H9 (cell line): ENCODE data around the gene DPF3. TPM values are rescaled to one million over a fixed set of nuclear protein-coding genes. Genes with fewer than 3 reads are reported as not detected.
A peak's percentile ranks its signal among the peaks of the same experiment; 100 is the strongest.

Source experiments
- DNase-seq: peaks from one replicate; pipeline ENCODE4 v3.0.0-alpha.2; 2017
- H2AFZ ChIP-seq: one replicate; pipeline ENCODE4 v1.6.1; 2013; ENCODE audit warnings: mild to moderate bottlenecking, low read length, control low read depth, moderate library complexity
- H2AK5ac ChIP-seq: 2 replicates; pipeline ENCODE4 v1.6.1; 2013; ENCODE audit warnings: low read length, control low read depth, mixed read lengths; ENCODE audit not compliant: insufficient read length
- H2BK120ac ChIP-seq: one replicate; pipeline ENCODE4 v1.6.1; 2013; ENCODE audit warnings: low read depth, mild to moderate bottlenecking, low read length, control low read depth, inconsistent platforms; ENCODE audit not compliant: poor library complexity, severe bottlenecking
- H2BK12ac ChIP-seq: 2 replicates; pipeline ENCODE4 v1.6.1; 2013; ENCODE audit warnings: low read length, control low read depth, mixed read lengths, low read depth; ENCODE audit not compliant: insufficient read length
- H2BK15ac ChIP-seq: 2 replicates; pipeline ENCODE4 v1.6.1; 2013; ENCODE audit warnings: low read depth, low read length, control low read depth
- H2BK20ac ChIP-seq: one replicate; pipeline ENCODE4 v1.6.1; 2013; ENCODE audit warnings: low read depth, mild to moderate bottlenecking, low read length, control low read depth, inconsistent platforms; ENCODE audit not compliant: poor library complexity, severe bottlenecking
- H2BK5ac ChIP-seq: 2 replicates; pipeline ENCODE4 v1.6.1; 2013; ENCODE audit warnings: low read length, control low read depth, mixed read lengths; ENCODE audit not compliant: insufficient read length
- H3K14ac ChIP-seq: 2 replicates; pipeline ENCODE4 v1.6.1; 2013; ENCODE audit warnings: low read length, control low read depth; ENCODE audit not compliant: insufficient read depth
- H3K18ac ChIP-seq: 2 replicates; pipeline ENCODE4 v1.6.1; 2013; ENCODE audit warnings: low read depth, mild to moderate bottlenecking, mixed read lengths, low read length, control low read depth; ENCODE audit not compliant: insufficient read length
- H3K23ac ChIP-seq: 2 replicates; pipeline ENCODE4 v1.6.1; 2013; ENCODE audit warnings: low read length, control low read depth, mixed read lengths, low read depth; ENCODE audit not compliant: insufficient read length
- H3K23me2 ChIP-seq: 2 replicates; pipeline ENCODE4 v1.6.1; 2013; ENCODE audit warnings: low read depth, mild to moderate bottlenecking, mixed read lengths, low read length, control low read depth; ENCODE audit not compliant: insufficient read length, poor library complexity, severe bottlenecking
- H3K27ac ChIP-seq: 2 replicates; pipeline ENCODE4 v1.5.1; 2013; ENCODE audit warnings: low read length, control low read depth, mixed read lengths, low read depth; ENCODE audit not compliant: insufficient read length
- H3K27me3 ChIP-seq: 2 replicates; pipeline ENCODE4 v1.6.1; 2013; ENCODE audit warnings: low read length, control low read depth, inconsistent platforms; ENCODE audit not compliant: insufficient read depth
- H3K4ac ChIP-seq: 2 replicates; pipeline ENCODE4 v1.6.1; 2013; ENCODE audit warnings: low read depth, mild to moderate bottlenecking, control low read depth, inconsistent platforms, low read length, moderate library complexity
- H3K4me1 ChIP-seq: 2 replicates; pipeline ENCODE4 v1.6.1; 2013; ENCODE audit warnings: low read length, control low read depth, inconsistent platforms; ENCODE audit not compliant: insufficient read depth
- H3K4me2 ChIP-seq: 2 replicates; pipeline ENCODE4 v1.6.1; 2013; ENCODE audit warnings: low read length, control low read depth, mixed read lengths; ENCODE audit not compliant: insufficient read length, insufficient read depth
- H3K56ac ChIP-seq: 2 replicates; pipeline ENCODE4 v1.6.1; 2013; ENCODE audit warnings: low read depth, mild to moderate bottlenecking, mixed read lengths, low read length, control low read depth; ENCODE audit not compliant: insufficient read length
- H3K79me1 ChIP-seq: 2 replicates; pipeline ENCODE4 v1.6.1; 2013; ENCODE audit warnings: low read depth, mild to moderate bottlenecking, moderate library complexity, low read length, control low read depth, inconsistent platforms; ENCODE audit not compliant: insufficient read depth, poor library complexity, severe bottlenecking
- H3K79me2 ChIP-seq: 2 replicates; pipeline ENCODE4 v1.6.1; 2013; ENCODE audit warnings: low read length, control low read depth, inconsistent platforms; ENCODE audit not compliant: insufficient read depth
- H3K9ac ChIP-seq: 2 replicates; pipeline ENCODE4 v1.6.1; 2013; ENCODE audit warnings: low read length, control low read depth, mixed read lengths; ENCODE audit not compliant: insufficient read length; ENCODE audit errors: extremely low read depth
- H3K9me3 ChIP-seq: one replicate; pipeline ENCODE4 v1.6.1; 2013; ENCODE audit warnings: low read depth, low read length, inconsistent platforms; ENCODE audit not compliant: control insufficient read depth
- H3T11ph ChIP-seq: one replicate; pipeline ENCODE4 v1.6.1; 2013; ENCODE audit warnings: mild to moderate bottlenecking, low read length, control low read depth, inconsistent platforms
- H4K20me1 ChIP-seq: one replicate; pipeline ENCODE4 v1.6.1; 2013; ENCODE audit not compliant: control insufficient read depth, insufficient read length, insufficient read depth
- H4K5ac ChIP-seq: 2 replicates; pipeline ENCODE4 v1.6.1; 2013; ENCODE audit warnings: low read depth, mild to moderate bottlenecking, mixed read lengths, low read length, control low read depth; ENCODE audit not compliant: insufficient read length
- H4K8ac ChIP-seq: replicated peaks from 2 replicates; pipeline ENCODE4 v1.6.1; 2013; ENCODE audit warnings: low read length, control low read depth, mixed read lengths, low read depth; ENCODE audit not compliant: insufficient read length
- H4K91ac ChIP-seq: 2 replicates; pipeline ENCODE4 v1.6.1; 2013; ENCODE audit warnings: low read depth, mild to moderate bottlenecking, moderate library complexity, mixed read lengths, low read length, control low read depth; ENCODE audit not compliant: insufficient read length
- H3K27ac Mint-ChIP-seq, 3 experiments: 2 replicates in 2 of 3; 3 replicates in 1 of 3; pipeline ENCODE4 v1.8.0; 2020 to 2021; ENCODE audit warnings: mixed read lengths in 3 of 3, mild to moderate bottlenecking in 1 of 3, moderate library complexity in 1 of 3
- H3K27me3 Mint-ChIP-seq: 2 replicates; pipeline ENCODE4 v1.8.0; 2021; ENCODE audit warnings: low read depth, mild to moderate bottlenecking, moderate library complexity, mixed read lengths
- H3K36me3 Mint-ChIP-seq, 3 experiments: 2 replicates in 2 of 3; 3 replicates in 1 of 3; pipeline ENCODE4 v1.8.0; 2020 to 2021; ENCODE audit warnings: low read depth in 3 of 3, mixed read lengths in 3 of 3; ENCODE audit not compliant: insufficient read depth in 1 of 3
- H3K4me1 Mint-ChIP-seq, 2 experiments: 2 replicates each; pipeline ENCODE4 v1.8.0; 2020; ENCODE audit warnings: mixed read lengths in 2 of 2
- H3K4me3 Mint-ChIP-seq, 2 experiments: 2 replicates in 1 of 2; 3 replicates in 1 of 2; pipeline ENCODE4 v1.8.0; 2020 to 2021; ENCODE audit warnings: mild to moderate bottlenecking in 2 of 2, mixed read lengths in 2 of 2, moderate library complexity in 1 of 2
- H3K9me3 Mint-ChIP-seq, 2 experiments: 2 replicates in 1 of 2; 3 replicates in 1 of 2; pipeline ENCODE4 v1.8.0; 2020; ENCODE audit warnings: mild to moderate bottlenecking in 2 of 2, mixed read lengths in 2 of 2, moderate library complexity in 1 of 2
- WGBS: extraction: QIAGEN DNeasy Blood & Tissue Kit; methylation state at CpG from one replicate; pipeline ENCODE4 v1.1.7; 2013; ENCODE audit warnings: missing lambda C conversion rate, low lambda C conversion rate, mixed read lengths; ENCODE audit not compliant: insufficient read length; ENCODE audit errors: extremely low coverage; 5-methylcytosine and 5-hydroxymethylcytosine counted together
- total RNA-seq: library from RNA; stranded (reverse); gene quantifications from 2 replicates; pipeline ENCODE4 v1.2.1, GENCODE V29; 2021
- TF ChIP-seq, protein P1 (sequence below): fragments of 200-600 bp; sonication (generic); conservative IDR thresholded peaks from 3 replicates; pipeline ENCODE4 v1.8.0; 2021; ENCODE audit warnings: antibody characterized with exemption, mild to moderate bottlenecking

Gene DPF3
- total RNA-seq, 1 experiment from 2014 or later: not detected

DNA sequence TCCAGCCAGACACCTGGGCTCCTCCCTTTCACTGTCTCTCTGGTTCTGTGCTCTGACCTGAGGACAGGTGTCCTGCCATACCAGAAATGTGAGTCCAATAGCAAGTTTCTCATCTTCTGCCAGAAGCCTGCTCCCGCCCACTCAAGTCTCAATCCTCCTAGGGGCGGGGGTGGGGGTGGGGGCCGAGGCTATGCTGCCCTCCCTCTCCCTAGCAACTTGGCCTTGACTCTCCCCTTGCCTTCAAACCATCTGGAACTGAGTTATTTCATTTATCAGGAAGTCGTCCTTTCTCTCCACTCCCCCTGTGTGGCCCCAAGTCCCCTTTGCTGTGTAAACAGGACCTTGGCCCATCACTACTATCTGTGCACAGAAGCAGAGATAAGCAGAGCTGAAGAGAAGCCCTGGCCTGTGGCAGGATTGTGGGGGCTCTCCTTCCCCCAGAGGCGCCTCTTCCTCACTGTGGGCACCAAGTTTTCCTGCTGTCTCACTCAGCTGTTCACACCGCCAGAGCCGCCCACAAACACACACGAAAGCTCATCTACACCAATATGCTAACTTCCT, 117.1 kb downstream of the DPF3 start:
- Histone ChIP-seq H3K23ac (no peak overlapping the region), H4K91ac (no peak overlapping the region), H3K79me1 (no peaks in the 10 kb centered on the region), H2BK5ac (no peak overlapping the region), H4K5ac (no peak overlapping the region), H4K20me1 (no peaks in the 10 kb centered on the region), H2BK120ac (no peak overlapping the region), H2BK15ac (no peak overlapping the region), H3K23me2 (no peaks in the 10 kb centered on the region), H3T11ph (no peak overlapping the region), H3K27ac (no peak overlapping the region), H2BK12ac (no peak overlapping the region), H3K27me3 (no peaks in the 10 kb centered on the region), H3K4me1 (no peaks in the 10 kb centered on the region), H3K9ac (no peak overlapping the region), H3K56ac (no peak overlapping the region), H3K4me2 (no peak overlapping the region), H3K14ac (no peak overlapping the region), H3K18ac (no peak overlapping the region), H3K9me3 (peaks cover 8% of the 10 kb centered on the region), H3K79me2 (no peaks in the 10 kb centered on the region), H4K8ac (no peak overlapping the region), H2AK5ac (no peak overlapping the region), H2AFZ (no peak overlapping the region), H2BK20ac (no peak overlapping the region), H3K4ac (no peak overlapping the region)
- H3K4me1 Mint-ChIP-seq: peaks cover 9 to 10% of the 10 kb centered on the region in 2 experiments
- TF ChIP-seq, protein P1, sequence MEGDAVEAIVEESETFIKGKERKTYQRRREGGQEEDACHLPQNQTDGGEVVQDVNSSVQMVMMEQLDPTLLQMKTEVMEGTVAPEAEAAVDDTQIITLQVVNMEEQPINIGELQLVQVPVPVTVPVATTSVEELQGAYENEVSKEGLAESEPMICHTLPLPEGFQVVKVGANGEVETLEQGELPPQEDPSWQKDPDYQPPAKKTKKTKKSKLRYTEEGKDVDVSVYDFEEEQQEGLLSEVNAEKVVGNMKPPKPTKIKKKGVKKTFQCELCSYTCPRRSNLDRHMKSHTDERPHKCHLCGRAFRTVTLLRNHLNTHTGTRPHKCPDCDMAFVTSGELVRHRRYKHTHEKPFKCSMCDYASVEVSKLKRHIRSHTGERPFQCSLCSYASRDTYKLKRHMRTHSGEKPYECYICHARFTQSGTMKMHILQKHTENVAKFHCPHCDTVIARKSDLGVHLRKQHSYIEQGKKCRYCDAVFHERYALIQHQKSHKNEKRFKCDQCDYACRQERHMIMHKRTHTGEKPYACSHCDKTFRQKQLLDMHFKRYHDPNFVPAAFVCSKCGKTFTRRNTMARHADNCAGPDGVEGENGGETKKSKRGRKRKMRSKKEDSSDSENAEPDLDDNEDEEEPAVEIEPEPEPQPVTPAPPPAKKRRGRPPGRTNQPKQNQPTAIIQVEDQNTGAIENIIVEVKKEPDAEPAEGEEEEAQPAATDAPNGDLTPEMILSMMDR: no peak
- H3K27me3 Mint-ChIP-seq: peaks cover 5% of the 10 kb centered on the region
- H3K4me3 Mint-ChIP-seq: no peak overlapping the region
- peaks cover 8 to 11% of the 10 kb centered on the region in 2 experiments; a peak in 4 of 5 replicates for H3K9me3 Mint-ChIP-seq
- WGBS: no CpG with 5 or more reads among the region's 8 CpGs
- peak overlapping the region in 2 of 3 experiments; percentile 17 to 49; a peak in 3 of 7 replicates for H3K27ac Mint-ChIP-seq
- DNase-seq: no peak
- H3K36me3 Mint-ChIP-seq: peaks cover 0 to 9% (median 2%) of the 10 kb centered on the region in 3 experiments; a peak in 3 of 7 replicates
